Pancreas (tissue), 10 donors: ENCODE data around the gene REPS2. TPM values are rescaled to one million over a fixed set of nuclear protein-coding genes. Genes with fewer than 3 reads are reported as not detected.
A peak's percentile ranks its signal among the peaks of the same experiment; 100 is the strongest.
"Not testable (repeated sequence)": the region's sequence is repeated elsewhere in the genome, so short reads cannot be mapped to it uniquely, and the experiment has no call there.

Experiments
- ATAC-seq, 4 donors: fragments of 200-7000 bp; cut with Tn5 transposase; one replicate each; pipeline versions ENCODE4 v1.8.0 to v1.9.1; 2020; ENCODE audit warnings: mild to moderate bottlenecking in 4 of 4, moderate library complexity in 4 of 4
- DNase-seq, 6 donors: peaks; one replicate each; pipeline ENCODE4 v3.0.0-alpha.2; 2020
- FAIRE-seq: peaks from 2 replicates; lab custom pipeline; 2012; peaks lifted over from hg19 to GRCh38; lab: Jason Lieb, UNC
- H3K27ac ChIP-seq, 4 donors: fragments of 200-600 bp; sonication (generic); 1 replicate in 3 of 4; 2 replicates in 1 of 4; pipeline versions ENCODE4 v1.5.0 to v1.8.0; 2020
- H3K27me3 ChIP-seq, 4 donors: fragments of 200-600 bp; one replicate each; pipeline ENCODE4 v1.8.0; 2021
- H3K36me3 ChIP-seq, 3 donors: fragments of 200-600 bp; sonication (generic) in 1 of 3; one replicate each; pipeline versions ENCODE4 v1.5.0 to v1.8.0; 2020 to 2021
- H3K4me1 ChIP-seq, 3 donors: fragments of 200-600 bp; one replicate each; pipeline ENCODE4 v1.8.0; 2021
- H3K4me3 ChIP-seq, 4 donors: fragments of 200-600 bp; sonication (generic) in 2 of 4; one replicate each; pipeline versions ENCODE4 v1.5.0 to v1.8.0; 2020 to 2021
- H3K9me3 ChIP-seq, 4 donors: fragments of 200-600 bp; one replicate each; pipeline ENCODE4 v1.8.0; 2021
- WGBS, 2 donors: extraction: QIAGEN DNeasy Blood & Tissue Kit; methylation state at CpG; one replicate each; pipeline ENCODE4 v1.1.7; 2013; 5-methylcytosine and 5-hydroxymethylcytosine counted together
- intact Hi-C, 3 donors: fragments of 100-400 bp; cut with DNase I; formaldehyde crosslinking; loops; one replicate each; pipeline versions ENCODE4 v1.11.1 to v1.14.2; 2022
- polyA plus RNA-seq, 2 donors: library from polyadenylated mRNA; stranded (reverse); fragments of 200-250 nt; gene quantifications; one replicate each; pipeline ENCODE4 v1.2.3, GENCODE V29; 2013
- total RNA-seq, 6 donors: library from RNA; stranded (reverse); fragmentation: NEBNext Ultra II Directional in 4 of 6; extraction: Animal tissue kit (Norgen Biotek cat#: 25700) in 4 of 6; gene quantifications; one replicate each; pipeline versions ENCODE4 v1.2.1 to v1.2.4, GENCODE V29; 2021 to 2023
- TF ChIP-seq, protein P1 (sequence below), 4 donors: fragments of 200-600 bp; sonication (generic) in 3 of 4; IDR thresholded peaks; one replicate each; pipeline versions ENCODE4 v1.5.0 to v1.8.0; 2021; ENCODE audit warnings: antibody characterized with exemption in 4 of 4
- donor health status: healthy with polysubstance abuse.
- donor health status: DM: no; HTN: no; CAD: no; lungs with moderate emphysema.
- donor health status: DM: no; HTN: no; CAD: no.
- donor health status: control.
- donor health status: control.
- donor health status: Bipolar disorder and iron deficiency.
- donor health status: DM: yes; HTN: yes; CAD: no.
- donor health status: DM: no; HTN: no; CAD: no.
- donor health status: DM: no; HTN: no; CAD: no.
- donor health status: DM: yes; HTN: yes; CAD: no.

REPS2 gene
- total and polyA plus RNA-seq, 8 donors: 5.2 to 29.3 (median 15.3) TPM

DNA sequence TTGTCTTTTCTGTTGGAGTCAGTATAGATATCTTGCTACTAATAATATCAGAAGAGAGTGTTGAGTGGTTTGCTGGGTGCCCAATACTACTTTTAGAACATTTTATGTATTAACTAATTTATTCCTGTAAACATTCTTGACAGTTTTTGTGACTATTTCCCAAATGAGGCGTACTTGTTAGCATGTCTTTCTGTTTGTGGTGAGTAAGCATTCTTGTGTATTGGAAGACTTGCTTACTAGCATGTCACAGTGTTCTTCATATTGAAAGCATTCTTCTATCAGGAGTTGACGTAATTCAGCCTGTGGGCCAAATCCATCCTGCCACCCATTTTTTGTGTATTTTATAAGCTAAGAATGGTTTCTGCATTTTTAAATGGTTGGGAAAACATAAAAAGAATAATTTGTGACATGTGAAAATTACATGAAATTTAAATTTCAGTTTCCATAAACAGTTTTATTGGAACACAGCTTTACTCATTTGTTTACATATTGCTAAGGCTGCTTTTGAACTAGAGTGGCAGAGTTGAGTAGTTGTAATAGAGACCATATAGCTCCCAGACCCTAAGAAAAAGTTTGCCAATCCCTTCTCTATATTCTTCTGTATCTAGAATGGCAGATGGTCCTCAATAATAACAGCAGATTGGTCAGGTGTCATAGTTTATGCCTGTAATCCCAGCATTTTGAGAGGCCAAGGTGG is 20.4 kb downstream of the REPS2 start:
- FAIRE-seq (no peak), ATAC-seq (no peak), DNase-seq (no peak)
- Histone ChIP-seq H3K27me3 (no peaks in the 10 kb centered on the region), H3K27ac (no peak overlapping the region), H3K4me1 (no peaks in the 10 kb centered on the region), H3K4me3 (no peak overlapping the region), H3K36me3 (no peaks in the 10 kb centered on the region), H3K9me3 (no peaks in the 10 kb centered on the region)
- TF ChIP-seq, protein P1, sequence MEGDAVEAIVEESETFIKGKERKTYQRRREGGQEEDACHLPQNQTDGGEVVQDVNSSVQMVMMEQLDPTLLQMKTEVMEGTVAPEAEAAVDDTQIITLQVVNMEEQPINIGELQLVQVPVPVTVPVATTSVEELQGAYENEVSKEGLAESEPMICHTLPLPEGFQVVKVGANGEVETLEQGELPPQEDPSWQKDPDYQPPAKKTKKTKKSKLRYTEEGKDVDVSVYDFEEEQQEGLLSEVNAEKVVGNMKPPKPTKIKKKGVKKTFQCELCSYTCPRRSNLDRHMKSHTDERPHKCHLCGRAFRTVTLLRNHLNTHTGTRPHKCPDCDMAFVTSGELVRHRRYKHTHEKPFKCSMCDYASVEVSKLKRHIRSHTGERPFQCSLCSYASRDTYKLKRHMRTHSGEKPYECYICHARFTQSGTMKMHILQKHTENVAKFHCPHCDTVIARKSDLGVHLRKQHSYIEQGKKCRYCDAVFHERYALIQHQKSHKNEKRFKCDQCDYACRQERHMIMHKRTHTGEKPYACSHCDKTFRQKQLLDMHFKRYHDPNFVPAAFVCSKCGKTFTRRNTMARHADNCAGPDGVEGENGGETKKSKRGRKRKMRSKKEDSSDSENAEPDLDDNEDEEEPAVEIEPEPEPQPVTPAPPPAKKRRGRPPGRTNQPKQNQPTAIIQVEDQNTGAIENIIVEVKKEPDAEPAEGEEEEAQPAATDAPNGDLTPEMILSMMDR (IDR thresholded peaks at IDR 0.05): no peak
- WGBS, 2 donors: 86 to 92% methylated on average over 2 of the region's 2 CpGs
- intact Hi-C loops: no loop called here

DNA sequence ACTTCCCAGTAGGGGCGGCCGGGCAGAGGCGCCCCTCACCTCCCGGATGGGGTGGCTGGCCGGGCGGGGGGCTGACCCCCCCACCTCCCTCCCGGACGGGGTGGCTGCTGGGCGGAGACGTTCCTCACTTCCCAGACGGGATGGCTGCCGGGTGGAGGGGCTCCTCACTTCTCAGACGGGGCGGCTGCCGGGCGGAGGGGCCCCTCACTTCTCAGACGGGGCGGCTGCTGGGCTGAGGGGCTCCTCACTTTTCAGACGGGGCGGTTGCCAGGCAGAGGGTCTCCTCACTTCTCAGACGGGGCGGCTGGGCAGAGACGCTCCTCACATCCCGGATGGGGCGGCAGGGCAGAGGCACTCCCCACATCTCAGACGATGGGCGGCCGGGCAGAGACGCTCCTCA is 22.3 kb downstream of the REPS2 start:
- H3K36me3 ChIP-seq, FAIRE-seq, intact Hi-C loops, H3K4me3 ChIP-seq, DNase-seq, H3K27me3 ChIP-seq, H3K27ac ChIP-seq, H3K4me1 ChIP-seq, H3K9me3 ChIP-seq, ATAC-seq: not testable (repeated sequence)
- 91 to 92% methylated on average over 11 to 28 of the region's 29 CpGs for WGBS, 2 donors

DNA sequence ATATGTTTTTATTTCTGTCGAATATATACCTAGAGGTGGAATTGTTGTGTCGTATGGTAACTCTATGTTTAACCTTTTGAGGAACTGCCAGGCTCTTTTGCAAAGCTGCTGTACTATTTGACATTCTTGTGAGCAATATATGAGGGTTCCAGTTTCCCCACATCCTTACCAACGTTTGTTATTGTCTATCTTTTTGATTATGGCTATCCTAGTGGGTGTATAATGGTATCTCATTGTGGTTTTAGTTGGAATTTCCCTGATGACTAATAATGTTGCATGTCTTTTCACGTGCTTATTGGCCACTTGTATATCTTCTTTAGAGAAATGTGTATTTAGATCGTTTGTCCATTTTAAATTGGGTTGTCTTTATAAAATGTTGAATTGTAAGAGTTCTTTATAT is 24.5 kb downstream of the REPS2 start:
- TF ChIP-seq, protein P1 (IDR thresholded peaks at IDR 0.05): no peak
- Histone ChIP-seq H3K4me1 (peaks cover 0 to 3% (median 0%) of the 10 kb centered on the region in 3 donors), H3K4me3 (no peak overlapping the region), H3K27ac (no peak overlapping the region), H3K27me3 (no peaks in the 10 kb centered on the region), H3K9me3 (no peaks in the 10 kb centered on the region), H3K36me3 (no peaks in the 10 kb centered on the region)
- ATAC-seq (no peak), DNase-seq (no peak), FAIRE-seq (peak; percentile 91)
- 50 to 68% methylated on average over 5 of the region's 5 CpGs for WGBS, 2 donors
- intact Hi-C loops: no loop called here

DNA sequence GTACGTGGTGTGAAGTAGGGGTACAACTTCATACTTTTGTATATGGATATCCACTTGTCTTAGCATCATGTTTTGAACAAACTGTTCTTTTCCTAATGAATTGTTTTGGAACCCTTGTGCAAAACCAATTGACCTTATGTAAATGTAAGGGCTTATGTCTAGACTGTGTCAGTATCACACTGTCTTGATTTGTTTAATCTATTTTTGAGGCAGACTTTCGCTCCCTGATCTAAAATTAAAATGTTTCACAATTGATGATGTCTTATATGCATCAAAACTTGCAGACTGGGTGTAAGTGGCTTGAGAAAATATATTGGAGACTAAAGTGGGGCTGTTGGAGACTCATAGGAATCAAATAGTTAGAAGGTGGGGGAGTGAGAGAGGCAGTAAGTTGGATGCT is 25.2 kb downstream of the REPS2 start:
- 58 to 78% methylated on average over 2 of the region's 2 CpGs for WGBS, 2 donors
- TF ChIP-seq, protein P1 (IDR thresholded peaks at IDR 0.05): no peak
- FAIRE-seq: no peak
- no peaks in the 10 kb centered on the region for H3K36me3 ChIP-seq
- intact Hi-C loops: no loop called here
- no peak overlapping the region for H3K4me3 ChIP-seq
- H3K4me1 ChIP-seq: peaks cover 0 to 3% (median 0%) of the 10 kb centered on the region in 3 donors
- no peak overlapping the region for H3K27ac ChIP-seq
- no peak for DNase-seq
- ATAC-seq: no peak
- no peaks in the 10 kb centered on the region for H3K27me3 ChIP-seq
- H3K9me3 ChIP-seq: no peaks in the 10 kb centered on the region

DNA sequence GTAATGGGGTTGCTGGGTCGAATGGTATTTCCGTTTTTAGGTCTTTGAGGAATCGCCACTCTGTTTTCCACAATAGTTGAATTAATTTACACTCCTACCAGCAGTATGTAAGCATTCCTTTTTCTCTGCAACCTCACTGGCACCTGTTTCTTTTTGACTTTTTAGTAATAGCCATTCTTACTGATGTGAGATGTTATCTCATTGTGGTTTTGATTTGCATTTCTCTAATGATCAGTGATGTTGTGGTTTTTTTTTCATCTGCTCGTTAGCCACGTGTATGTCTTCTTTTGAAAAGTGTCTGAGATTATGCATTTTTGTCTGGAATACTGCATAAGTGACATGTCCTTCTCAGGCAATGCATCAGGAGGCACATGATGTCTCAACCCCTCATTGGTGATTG is 28.8 kb downstream of the REPS2 start:
- H3K27me3 ChIP-seq: no peaks in the 10 kb centered on the region
- DNase-seq (no peak), ATAC-seq (no peak), FAIRE-seq (no peak)
- no peaks in the 10 kb centered on the region for H3K9me3 ChIP-seq
- intact Hi-C loops: no loop called here
- TF ChIP-seq, protein P1 (IDR thresholded peaks at IDR 0.05): no peak
- 60 to 75% methylated on average over 5 of the region's 5 CpGs for WGBS, 2 donors
- H3K4me3 ChIP-seq: no peak overlapping the region
- no peaks in the 10 kb centered on the region for H3K36me3 ChIP-seq
- no peak overlapping the region for H3K27ac ChIP-seq
- H3K4me1 ChIP-seq: peaks cover 0 to 7% (median 0%) of the 10 kb centered on the region in 3 donors
